Glutamatergic neuron (in vitro differentiated cells): Measurements from ENCODE around the gene GRIP1. TPM values are rescaled to one million over a fixed set of nuclear protein-coding genes. Genes with fewer than 3 reads are reported as not detected.

Experiments
- DNase-seq: peaks from one replicate; pipeline ENCODE4 v3.0.0; 2022
- H3K27ac Mint-ChIP-seq: one replicate; pipeline ENCODE4 v1.8.0; 2020; ENCODE audit warnings: mild to moderate bottlenecking, mixed read lengths, inconsistent platforms; ENCODE audit not compliant: unreplicated experiment
- H3K27me3 Mint-ChIP-seq: one replicate; pipeline ENCODE4 v1.8.0; 2020; ENCODE audit warnings: mild to moderate bottlenecking, moderate library complexity, mixed read lengths, inconsistent platforms; ENCODE audit not compliant: unreplicated experiment
- H3K36me3 Mint-ChIP-seq: one replicate; pipeline ENCODE4 v1.8.0; 2020; ENCODE audit warnings: mild to moderate bottlenecking, mixed read lengths, inconsistent platforms; ENCODE audit not compliant: unreplicated experiment
- H3K4me1 Mint-ChIP-seq: one replicate; pipeline ENCODE4 v1.8.0; 2020; ENCODE audit warnings: mild to moderate bottlenecking, low read depth, mixed read lengths, inconsistent platforms; ENCODE audit not compliant: unreplicated experiment
- H3K4me3 Mint-ChIP-seq: one replicate; pipeline ENCODE4 v1.8.0; 2020; ENCODE audit warnings: mild to moderate bottlenecking, mixed read lengths, inconsistent platforms; ENCODE audit not compliant: unreplicated experiment
- H3K9me3 Mint-ChIP-seq: one replicate; pipeline ENCODE4 v1.8.0; 2020; ENCODE audit warnings: mild to moderate bottlenecking, moderate library complexity, mixed read lengths, inconsistent platforms; ENCODE audit not compliant: unreplicated experiment
- CTCF ChIP-seq: fragments of 200-600 bp; sonication (generic); IDR thresholded peaks from one replicate; pipeline ENCODE4 v1.5.0; 2021; ENCODE audit not compliant: partially characterized antibody, unreplicated experiment
- total RNA-seq: library from RNA; stranded (reverse); fragmentation: NEBNext Ultra II Directional; extraction: Animal tissue kit (Norgen Biotek cat#: 25700); gene quantifications from one replicate; pipeline ENCODE4 v1.2.1, GENCODE V29; 2021; ENCODE audit not compliant: unreplicated experiment

Gene GRIP1
- total RNA-seq, 1 donor from 2014 or later = 67.1 TPM

GRCh38 chr12:66541426-66541825 is 137.4 kb downstream of the GRIP1 start:
- H3K4me3 Mint-ChIP-seq = no peak overlapping the region
- H3K27me3 Mint-ChIP-seq = no peaks in the 10 kb centered on the region
- H3K36me3 Mint-ChIP-seq = no peaks in the 10 kb centered on the region
- H3K9me3 Mint-ChIP-seq = no peaks in the 10 kb centered on the region
- H3K27ac Mint-ChIP-seq = no peak overlapping the region
- H3K4me1 Mint-ChIP-seq = peaks cover 1% of the 10 kb centered on the region
- TF ChIP-seq CTCF = no peak
- no peak for DNase-seq

GRCh38 chr12:66539431-66539830 is 139.4 kb downstream of the GRIP1 start:
- no peak overlapping the region for H3K4me3 Mint-ChIP-seq
- H3K4me1 Mint-ChIP-seq = no peaks in the 10 kb centered on the region
- no peaks in the 10 kb centered on the region for H3K9me3 Mint-ChIP-seq
- no peaks in the 10 kb centered on the region for H3K27me3 Mint-ChIP-seq
- no peak for TF ChIP-seq CTCF
- no peaks in the 10 kb centered on the region for H3K36me3 Mint-ChIP-seq
- H3K27ac Mint-ChIP-seq = no peak overlapping the region
- no peak for DNase-seq

- no peak for DNase-seq
Observed at GRCh38 chr12:66538970-66539369, 139.9 kb downstream of the GRIP1 start.

GRCh38 chr12:66537876-66538275 is 141.0 kb downstream of the GRIP1 start:
- Mint-ChIP-seq H3K36me3 (no peaks in the 10 kb centered on the region), H3K4me1 (no peaks in the 10 kb centered on the region), H3K4me3 (no peak overlapping the region), H3K9me3 (no peaks in the 10 kb centered on the region), H3K27ac (no peak overlapping the region), H3K27me3 (no peaks in the 10 kb centered on the region)
- TF ChIP-seq CTCF = no peak
- DNase-seq = no peak

More at GRCh38 chr12:66538970-66539369, 139.9 kb downstream of the GRIP1 start:
- TF ChIP-seq CTCF = no peak
- Mint-ChIP-seq H3K4me1 (no peaks in the 10 kb centered on the region), H3K9me3 (no peaks in the 10 kb centered on the region), H3K27ac (no peak overlapping the region), H3K36me3 (no peaks in the 10 kb centered on the region), H3K4me3 (no peak overlapping the region), H3K27me3 (no peaks in the 10 kb centered on the region)

GRCh38 chr12:66533767-66534166 is 145.1 kb downstream of the GRIP1 start:
- Mint-ChIP-seq H3K9me3 (no peaks in the 10 kb centered on the region), H3K4me3 (no peak overlapping the region), H3K27me3 (no peaks in the 10 kb centered on the region), H3K27ac (no peak overlapping the region), H3K4me1 (no peaks in the 10 kb centered on the region), H3K36me3 (no peaks in the 10 kb centered on the region)
- no peak for TF ChIP-seq CTCF
- DNase-seq = no peak
